B cell (primary cell): ENCODE measurements around the gene CBX4. TPM values are rescaled to one million over a fixed set of nuclear protein-coding genes. Genes with fewer than 3 reads are reported as not detected.

ENCODE experiments used
- ATAC-seq: fragments of 200-7000 bp; cut with Tn5 transposase; one replicate; pipeline ENCODE4 v1.10.0; 2021; ENCODE audit warnings: low read depth, mild to moderate bottlenecking, moderate number of reproducible peaks, moderate library complexity
- CTCF ChIA-PET: fragments of 350-600 bp; sonication (Branson Sonifier 250); formaldehyde crosslinking; loops from one replicate; lab custom pipeline; 2021; ENCODE audit warnings: antibody characterized with exemption, inconsistent platforms; lab: Charles Lee
- POLR2A ChIA-PET: fragments of 350-600 bp; sonication (Branson Sonifier 250); formaldehyde crosslinking; loops from one replicate; lab custom pipeline; 2021; ENCODE audit warnings: antibody characterized with exemption; lab: Charles Lee
- DNase-seq: peaks from one replicate; pipeline ENCODE4 v3.0.0; 2013
- H2AFZ ChIP-seq: 2 replicates; pipeline ENCODE4 v1.6.1; 2012; ENCODE audit warnings: mild to moderate bottlenecking, low read depth, low read length; ENCODE audit not compliant: insufficient read depth, poor library complexity, severe bottlenecking
- H3K27ac ChIP-seq, 2 donors: 1 replicate in 1 of 2; 2 replicates in 1 of 2; pipeline ENCODE4 v1.5.1; 2012 to 2013; ENCODE audit warnings: low read length in 2 of 2, mild to moderate bottlenecking in 2 of 2, moderate library complexity in 1 of 2
- H3K27me3 ChIP-seq, 4 experiments: fragments of 200-600 bp in 1 of 4; sonication (generic) in 1 of 4; replicated peaks in 1 of 4; 1 replicate in 2 of 4; 2 replicates in 2 of 4; pipeline versions ENCODE4 v1.6.1 to v1.7.0; 2013 to 2016; ENCODE audit warnings: low read length in 3 of 4, mild to moderate bottlenecking in 2 of 4, mixed read lengths in 1 of 4, moderate library complexity in 1 of 4; ENCODE audit not compliant: insufficient read depth in 4 of 4, control insufficient read depth in 3 of 4; ENCODE audit errors: control extremely low read depth in 1 of 4
- H3K36me3 ChIP-seq, 2 experiments: replicated peaks in 1 of 2; 1 replicate in 1 of 2; 2 replicates in 1 of 2; pipeline versions ENCODE4 v1.6.1 to v1.7.1; 2013; ENCODE audit warnings: low read length in 1 of 2; ENCODE audit not compliant: insufficient read depth in 2 of 2, control insufficient read depth in 1 of 2; ENCODE audit errors: control extremely low read depth in 1 of 2, extremely low read depth in 1 of 2
- H3K4me1 ChIP-seq, 2 donors: fragments of 200-600 bp in 1 of 2; sonication (generic) in 1 of 2; 1 replicate in 1 of 2; 2 replicates in 1 of 2; pipeline versions ENCODE4 v1.5.1 to v1.6.1; 2013 to 2017; ENCODE audit warnings: low read length in 2 of 2; ENCODE audit not compliant: control insufficient read depth in 2 of 2, insufficient read depth in 2 of 2
- H3K4me2 ChIP-seq: replicated peaks from 2 replicates; pipeline ENCODE3; 2012; ENCODE audit warnings: mild to moderate bottlenecking, low read depth, low read length; ENCODE audit not compliant: poor library complexity, severe bottlenecking
- H3K4me3 ChIP-seq, 5 experiments: fragments of 200-600 bp in 1 of 5; sonication (generic) in 1 of 5; 1 replicate in 3 of 5; 2 replicates in 2 of 5; pipeline versions ENCODE4 v1.5.1 to v1.7.0; 2011 to 2016; ENCODE audit warnings: low read length in 4 of 5, mild to moderate bottlenecking in 4 of 5, low read depth in 2 of 5, control low read depth in 1 of 5, moderate library complexity in 1 of 5; ENCODE audit not compliant: insufficient read depth in 1 of 5; ENCODE audit errors: control extremely low read depth in 1 of 5, extremely low read depth in 1 of 5
- H3K79me2 ChIP-seq: fragments of 200-600 bp; sonication (generic); one replicate; pipeline ENCODE4 v1.6.0; 2016; ENCODE audit warnings: low read length; ENCODE audit not compliant: control insufficient read depth, insufficient read depth
- H3K9ac ChIP-seq: fragments of 200-600 bp; sonication (generic); 2 replicates; pipeline ENCODE4 v1.6.1; 2017; ENCODE audit warnings: mild to moderate bottlenecking, low read length, moderate library complexity
- H3K9me3 ChIP-seq, 3 donors: one replicate each; pipeline versions ENCODE4 v1.6.1 to v1.7.1; 2013; ENCODE audit warnings: low read length in 2 of 3; ENCODE audit not compliant: control insufficient read depth in 2 of 3, insufficient read depth in 1 of 3; ENCODE audit errors: control extremely low read depth in 1 of 3
- H4K20me1 ChIP-seq: 2 replicates; pipeline ENCODE4 v1.6.0; 2012; ENCODE audit warnings: mild to moderate bottlenecking, low read length; ENCODE audit not compliant: insufficient read depth, control insufficient read depth, poor library complexity, severe bottlenecking
- H3K27ac Mint-ChIP-seq: one replicate; pipeline ENCODE4 v1.8.0; 2021; ENCODE audit warnings: mixed read lengths
- H3K27me3 Mint-ChIP-seq: one replicate; pipeline ENCODE4 v1.8.0; 2021; ENCODE audit warnings: mixed read lengths
- H3K4me1 Mint-ChIP-seq: one replicate; pipeline ENCODE4 v1.8.0; 2021; ENCODE audit warnings: mixed read lengths
- H3K4me3 Mint-ChIP-seq: one replicate; pipeline ENCODE4 v1.8.0; 2021; ENCODE audit warnings: mixed read lengths
- H3K9me3 Mint-ChIP-seq: one replicate; pipeline ENCODE4 v1.8.0; 2022; ENCODE audit warnings: mixed read lengths; ENCODE audit not compliant: insufficient read depth
- EZH2 ChIP-seq: IDR thresholded peaks from 2 replicates; pipeline ENCODE4 v1.6.1; 2012; ENCODE audit warnings: borderline replicate concordance, low read depth, mild to moderate bottlenecking, moderate library complexity, low read length; ENCODE audit not compliant: insufficient read depth, poor library complexity, severe bottlenecking
- WGBS: methylation state at CpG from one replicate; pipeline ENCODE4 v1.1.5; 2013; ENCODE audit warnings: missing lambda C conversion rate; ENCODE audit not compliant: insufficient coverage; 5-methylcytosine and 5-hydroxymethylcytosine counted together
- intact Hi-C: fragments of 100-400 bp; cut with micrococcal nuclease; formaldehyde crosslinking; loops from one replicate; pipeline ENCODE4 v1.10.0; 2022
- polyA plus RNA-seq: library from polyadenylated mRNA; depleted of rRNA; stranded (reverse); fragments of >200 nt; gene quantifications from 2 replicates; pipeline ENCODE4 v1.2.3, GENCODE V29; 2012
- total RNA-seq, 2 donors: library from RNA; stranded (reverse); fragments of 120-200 nt in 1 of 2; gene quantifications; 1 replicate in 1 of 2; 2 replicates in 1 of 2; pipeline versions ENCODE4 v1.2.3 to v1.2.4, GENCODE V29; 2013 to 2022
- TF ChIP-seq, protein P1 (sequence below): fragments of 200-600 bp; IDR thresholded peaks from one replicate; pipeline ENCODE4 v1.8.0; 2022; ENCODE audit warnings: antibody characterized with exemption, mild to moderate bottlenecking

Gene CBX4
- total and polyA plus RNA-seq, 2 donors (not counting 1 experiment from before 2014, with no cell fraction given) = 81.9 to 115 TPM

DNA sequence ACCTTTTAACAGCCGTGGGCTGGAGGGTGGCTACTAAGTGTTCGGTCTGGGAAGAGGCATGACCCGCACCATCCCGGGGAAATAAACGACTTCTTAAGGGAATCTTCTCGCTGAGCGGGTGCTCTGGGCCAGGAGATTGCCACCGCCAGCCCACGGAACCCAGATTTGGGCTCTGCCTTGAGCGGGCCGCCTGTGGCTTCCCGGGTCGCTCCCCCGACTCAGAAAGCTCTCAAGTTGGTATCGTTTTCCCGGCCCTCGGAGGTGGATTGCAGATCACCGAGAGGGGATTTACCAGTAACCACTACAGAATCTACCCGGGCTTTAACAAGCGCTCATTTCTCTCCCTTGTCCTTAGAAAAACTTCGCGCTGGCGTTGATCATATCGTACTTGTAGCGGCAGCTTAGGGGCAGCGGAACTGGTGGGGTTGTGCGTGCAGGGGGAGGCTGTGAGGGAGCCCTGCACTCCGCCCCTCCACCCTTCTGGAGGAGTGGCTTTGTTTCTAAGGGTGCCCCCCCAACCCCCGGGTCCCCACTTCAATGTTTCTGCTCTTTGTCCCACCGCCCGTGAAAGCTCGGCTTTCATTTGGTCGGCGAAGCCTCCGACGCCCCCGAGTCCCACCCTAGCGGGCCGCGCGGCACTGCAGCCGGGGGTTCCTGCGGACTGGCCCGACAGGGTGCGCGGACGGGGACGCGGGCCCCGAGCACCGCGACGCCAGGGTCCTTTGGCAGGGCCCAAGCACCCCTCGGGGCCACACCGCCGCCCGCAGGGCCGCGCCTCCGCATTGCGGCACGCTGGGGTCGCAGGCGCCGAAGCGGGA lies 3.6 kb upstream of the CBX4 start:
- ATAC-seq = no peak
- DNase-seq = peak; percentile 71
- CTCF ChIA-PET = interaction anchor here (0.8 to 4.0 kb wide), 9 partner anchors 9 to 151 kb away, joined by 3 to 19 read pairs (median 4); partner anchors contain the start of gene CBX8
- peak overlapping the region in 3 of 5 experiments; percentile 29 to 43 (median 36) for H3K4me3 ChIP-seq
- H3K79me2 ChIP-seq = peaks cover 4% of the 10 kb centered on the region
- POLR2A ChIA-PET = interaction anchor here (1.1 to 6.9 kb wide), 2 partner anchors 36 to 46 kb away, joined by 3 to 45 read pairs; partner anchors contain the start of gene CBX8
- 3% methylated on average over 57 of the region's 66 CpGs for WGBS
- peak overlapping the region; percentile 81 for H3K27ac Mint-ChIP-seq
- H3K27me3 Mint-ChIP-seq = peaks cover 25% of the 10 kb centered on the region
- H2AFZ ChIP-seq = peak overlapping the region; percentile 43
- peak overlapping the region; percentile 56 for H3K9ac ChIP-seq
- H3K4me3 Mint-ChIP-seq = peak overlapping the region; percentile 79
- peak overlapping the region; percentile 89 for H3K4me2 ChIP-seq
- peaks cover 47% of the 10 kb centered on the region for H4K20me1 ChIP-seq
- TF ChIP-seq, protein P1, sequence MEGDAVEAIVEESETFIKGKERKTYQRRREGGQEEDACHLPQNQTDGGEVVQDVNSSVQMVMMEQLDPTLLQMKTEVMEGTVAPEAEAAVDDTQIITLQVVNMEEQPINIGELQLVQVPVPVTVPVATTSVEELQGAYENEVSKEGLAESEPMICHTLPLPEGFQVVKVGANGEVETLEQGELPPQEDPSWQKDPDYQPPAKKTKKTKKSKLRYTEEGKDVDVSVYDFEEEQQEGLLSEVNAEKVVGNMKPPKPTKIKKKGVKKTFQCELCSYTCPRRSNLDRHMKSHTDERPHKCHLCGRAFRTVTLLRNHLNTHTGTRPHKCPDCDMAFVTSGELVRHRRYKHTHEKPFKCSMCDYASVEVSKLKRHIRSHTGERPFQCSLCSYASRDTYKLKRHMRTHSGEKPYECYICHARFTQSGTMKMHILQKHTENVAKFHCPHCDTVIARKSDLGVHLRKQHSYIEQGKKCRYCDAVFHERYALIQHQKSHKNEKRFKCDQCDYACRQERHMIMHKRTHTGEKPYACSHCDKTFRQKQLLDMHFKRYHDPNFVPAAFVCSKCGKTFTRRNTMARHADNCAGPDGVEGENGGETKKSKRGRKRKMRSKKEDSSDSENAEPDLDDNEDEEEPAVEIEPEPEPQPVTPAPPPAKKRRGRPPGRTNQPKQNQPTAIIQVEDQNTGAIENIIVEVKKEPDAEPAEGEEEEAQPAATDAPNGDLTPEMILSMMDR = peak; percentile 25
- peak; percentile 95 for TF ChIP-seq EZH2
- peaks cover 43% of the 10 kb centered on the region for H3K4me1 Mint-ChIP-seq
- no peaks in the 10 kb centered on the region for H3K36me3 ChIP-seq
- H3K27me3 ChIP-seq = peaks cover 0 to 78% (median 40%) of the 10 kb centered on the region in 4 experiments
- H3K9me3 Mint-ChIP-seq = no peaks in the 10 kb centered on the region
- intact Hi-C loops = loop anchor here (1.0 to 5.0 kb wide), 2 partner anchors 29 to 89 kb away; no protein-coding TSS in a partner anchor
- no peak overlapping the region for H3K27ac ChIP-seq
- peaks cover 0 to 37% (median 0%) of the 10 kb centered on the region in 3 donors for H3K9me3 ChIP-seq
- peaks cover 58 to 65% of the 10 kb centered on the region in 2 donors for H3K4me1 ChIP-seq
